H9 (cell line): ENCODE measurements around the gene NFATC1. TPM values are rescaled to one million over a fixed set of nuclear protein-coding genes. Genes with fewer than 3 reads are reported as not detected.

Source experiments
- DNase-seq: peaks from one replicate; pipeline ENCODE4 v3.0.0-alpha.2; 2017
- H2AFZ ChIP-seq: one replicate; pipeline ENCODE4 v1.6.1; 2013; ENCODE audit warnings: mild to moderate bottlenecking, low read length, control low read depth, moderate library complexity
- H2AK5ac ChIP-seq: 2 replicates; pipeline ENCODE4 v1.6.1; 2013; ENCODE audit warnings: low read length, control low read depth, mixed read lengths; ENCODE audit not compliant: insufficient read length
- H2BK120ac ChIP-seq: one replicate; pipeline ENCODE4 v1.6.1; 2013; ENCODE audit warnings: low read depth, mild to moderate bottlenecking, low read length, control low read depth, inconsistent platforms; ENCODE audit not compliant: poor library complexity, severe bottlenecking
- H2BK12ac ChIP-seq: 2 replicates; pipeline ENCODE4 v1.6.1; 2013; ENCODE audit warnings: low read length, control low read depth, mixed read lengths, low read depth; ENCODE audit not compliant: insufficient read length
- H2BK15ac ChIP-seq: 2 replicates; pipeline ENCODE4 v1.6.1; 2013; ENCODE audit warnings: low read depth, low read length, control low read depth
- H2BK20ac ChIP-seq: one replicate; pipeline ENCODE4 v1.6.1; 2013; ENCODE audit warnings: low read depth, mild to moderate bottlenecking, low read length, control low read depth, inconsistent platforms; ENCODE audit not compliant: poor library complexity, severe bottlenecking
- H2BK5ac ChIP-seq: 2 replicates; pipeline ENCODE4 v1.6.1; 2013; ENCODE audit warnings: low read length, control low read depth, mixed read lengths; ENCODE audit not compliant: insufficient read length
- H3K14ac ChIP-seq: 2 replicates; pipeline ENCODE4 v1.6.1; 2013; ENCODE audit warnings: low read length, control low read depth; ENCODE audit not compliant: insufficient read depth
- H3K18ac ChIP-seq: 2 replicates; pipeline ENCODE4 v1.6.1; 2013; ENCODE audit warnings: low read depth, mild to moderate bottlenecking, mixed read lengths, low read length, control low read depth; ENCODE audit not compliant: insufficient read length
- H3K23ac ChIP-seq: 2 replicates; pipeline ENCODE4 v1.6.1; 2013; ENCODE audit warnings: low read length, control low read depth, mixed read lengths, low read depth; ENCODE audit not compliant: insufficient read length
- H3K23me2 ChIP-seq: 2 replicates; pipeline ENCODE4 v1.6.1; 2013; ENCODE audit warnings: low read depth, mild to moderate bottlenecking, mixed read lengths, low read length, control low read depth; ENCODE audit not compliant: insufficient read length, poor library complexity, severe bottlenecking
- H3K27ac ChIP-seq: 2 replicates; pipeline ENCODE4 v1.5.1; 2013; ENCODE audit warnings: low read length, control low read depth, mixed read lengths, low read depth; ENCODE audit not compliant: insufficient read length
- H3K27me3 ChIP-seq: 2 replicates; pipeline ENCODE4 v1.6.1; 2013; ENCODE audit warnings: low read length, control low read depth, inconsistent platforms; ENCODE audit not compliant: insufficient read depth
- H3K4ac ChIP-seq: 2 replicates; pipeline ENCODE4 v1.6.1; 2013; ENCODE audit warnings: low read depth, mild to moderate bottlenecking, control low read depth, inconsistent platforms, low read length, moderate library complexity
- H3K4me1 ChIP-seq: 2 replicates; pipeline ENCODE4 v1.6.1; 2013; ENCODE audit warnings: low read length, control low read depth, inconsistent platforms; ENCODE audit not compliant: insufficient read depth
- H3K4me2 ChIP-seq: 2 replicates; pipeline ENCODE4 v1.6.1; 2013; ENCODE audit warnings: low read length, control low read depth, mixed read lengths; ENCODE audit not compliant: insufficient read length, insufficient read depth
- H3K56ac ChIP-seq: 2 replicates; pipeline ENCODE4 v1.6.1; 2013; ENCODE audit warnings: low read depth, mild to moderate bottlenecking, mixed read lengths, low read length, control low read depth; ENCODE audit not compliant: insufficient read length
- H3K79me1 ChIP-seq: 2 replicates; pipeline ENCODE4 v1.6.1; 2013; ENCODE audit warnings: low read depth, mild to moderate bottlenecking, moderate library complexity, low read length, control low read depth, inconsistent platforms; ENCODE audit not compliant: insufficient read depth, poor library complexity, severe bottlenecking
- H3K79me2 ChIP-seq: 2 replicates; pipeline ENCODE4 v1.6.1; 2013; ENCODE audit warnings: low read length, control low read depth, inconsistent platforms; ENCODE audit not compliant: insufficient read depth
- H3K9ac ChIP-seq: 2 replicates; pipeline ENCODE4 v1.6.1; 2013; ENCODE audit warnings: low read length, control low read depth, mixed read lengths; ENCODE audit not compliant: insufficient read length; ENCODE audit errors: extremely low read depth
- H3K9me3 ChIP-seq: one replicate; pipeline ENCODE4 v1.6.1; 2013; ENCODE audit warnings: low read depth, low read length, inconsistent platforms; ENCODE audit not compliant: control insufficient read depth
- H3T11ph ChIP-seq: one replicate; pipeline ENCODE4 v1.6.1; 2013; ENCODE audit warnings: mild to moderate bottlenecking, low read length, control low read depth, inconsistent platforms
- H4K20me1 ChIP-seq: one replicate; pipeline ENCODE4 v1.6.1; 2013; ENCODE audit not compliant: control insufficient read depth, insufficient read length, insufficient read depth
- H4K5ac ChIP-seq: 2 replicates; pipeline ENCODE4 v1.6.1; 2013; ENCODE audit warnings: low read depth, mild to moderate bottlenecking, mixed read lengths, low read length, control low read depth; ENCODE audit not compliant: insufficient read length
- H4K8ac ChIP-seq: replicated peaks from 2 replicates; pipeline ENCODE4 v1.6.1; 2013; ENCODE audit warnings: low read length, control low read depth, mixed read lengths, low read depth; ENCODE audit not compliant: insufficient read length
- H4K91ac ChIP-seq: 2 replicates; pipeline ENCODE4 v1.6.1; 2013; ENCODE audit warnings: low read depth, mild to moderate bottlenecking, moderate library complexity, mixed read lengths, low read length, control low read depth; ENCODE audit not compliant: insufficient read length
- H3K27ac Mint-ChIP-seq, 3 experiments: 2 replicates in 2 of 3; 3 replicates in 1 of 3; pipeline ENCODE4 v1.8.0; 2020 to 2021; ENCODE audit warnings: mixed read lengths in 3 of 3, mild to moderate bottlenecking in 1 of 3, moderate library complexity in 1 of 3
- H3K27me3 Mint-ChIP-seq: 2 replicates; pipeline ENCODE4 v1.8.0; 2021; ENCODE audit warnings: low read depth, mild to moderate bottlenecking, moderate library complexity, mixed read lengths
- H3K36me3 Mint-ChIP-seq, 3 experiments: 2 replicates in 2 of 3; 3 replicates in 1 of 3; pipeline ENCODE4 v1.8.0; 2020 to 2021; ENCODE audit warnings: low read depth in 3 of 3, mixed read lengths in 3 of 3; ENCODE audit not compliant: insufficient read depth in 1 of 3
- H3K4me1 Mint-ChIP-seq, 2 experiments: 2 replicates each; pipeline ENCODE4 v1.8.0; 2020; ENCODE audit warnings: mixed read lengths in 2 of 2
- H3K4me3 Mint-ChIP-seq, 2 experiments: 2 replicates in 1 of 2; 3 replicates in 1 of 2; pipeline ENCODE4 v1.8.0; 2020 to 2021; ENCODE audit warnings: mild to moderate bottlenecking in 2 of 2, mixed read lengths in 2 of 2, moderate library complexity in 1 of 2
- H3K9me3 Mint-ChIP-seq, 2 experiments: 2 replicates in 1 of 2; 3 replicates in 1 of 2; pipeline ENCODE4 v1.8.0; 2020; ENCODE audit warnings: mild to moderate bottlenecking in 2 of 2, mixed read lengths in 2 of 2, moderate library complexity in 1 of 2
- WGBS: extraction: QIAGEN DNeasy Blood & Tissue Kit; methylation state at CpG from one replicate; pipeline ENCODE4 v1.1.7; 2013; ENCODE audit warnings: missing lambda C conversion rate, low lambda C conversion rate, mixed read lengths; ENCODE audit not compliant: insufficient read length; ENCODE audit errors: extremely low coverage; 5-methylcytosine and 5-hydroxymethylcytosine counted together
- total RNA-seq: library from RNA; stranded (reverse); gene quantifications from 2 replicates; pipeline ENCODE4 v1.2.1, GENCODE V29; 2021
- TF ChIP-seq, protein P1 (sequence below): fragments of 200-600 bp; sonication (generic); conservative IDR thresholded peaks from 3 replicates; pipeline ENCODE4 v1.8.0; 2021; ENCODE audit warnings: antibody characterized with exemption, mild to moderate bottlenecking

The NFATC1 gene
- total RNA-seq, 1 experiment from 2014 or later, result 5.5 TPM

DNA sequence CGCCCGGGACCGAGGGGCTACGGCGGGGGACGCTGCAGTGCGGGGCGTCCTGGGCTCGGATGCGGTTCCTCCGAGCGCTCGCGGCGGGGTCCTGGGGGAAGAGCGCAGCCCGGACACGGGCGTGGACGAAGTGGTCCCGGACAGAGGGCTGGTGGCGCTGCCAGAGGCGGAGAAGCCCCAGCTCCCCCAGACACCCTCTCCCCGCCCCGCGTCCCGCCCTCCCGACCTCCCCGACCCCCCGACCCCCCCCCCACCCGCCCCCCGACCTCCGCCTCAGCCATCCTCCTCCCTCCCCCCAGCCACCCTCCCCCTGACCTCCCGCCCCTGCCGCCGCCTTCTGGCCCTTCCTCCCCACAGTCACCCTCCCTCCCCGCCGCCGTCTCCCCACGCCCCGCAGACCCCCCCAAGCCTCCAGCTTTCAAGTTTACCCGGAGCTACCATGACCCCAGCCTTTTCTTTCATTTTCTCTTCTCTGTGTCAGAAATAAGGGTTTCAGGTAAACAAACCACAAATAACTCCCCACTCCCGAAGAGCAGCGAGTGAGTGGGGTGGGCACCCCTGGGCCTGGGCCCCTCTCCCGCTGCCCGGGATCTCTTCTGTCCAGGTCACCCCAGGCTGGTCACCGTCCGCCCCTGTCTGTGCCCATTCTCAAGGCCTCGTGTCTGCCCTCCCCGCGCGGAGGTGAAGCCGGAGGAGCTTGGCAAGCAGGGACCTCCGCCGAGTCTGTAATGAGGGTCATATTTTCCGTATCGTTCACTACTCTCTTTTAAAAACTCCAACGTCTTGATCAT, 5.1 kb downstream of the NFATC1 start:
- H2BK5ac ChIP-seq, result no peak overlapping the region
- TF ChIP-seq, protein P1, sequence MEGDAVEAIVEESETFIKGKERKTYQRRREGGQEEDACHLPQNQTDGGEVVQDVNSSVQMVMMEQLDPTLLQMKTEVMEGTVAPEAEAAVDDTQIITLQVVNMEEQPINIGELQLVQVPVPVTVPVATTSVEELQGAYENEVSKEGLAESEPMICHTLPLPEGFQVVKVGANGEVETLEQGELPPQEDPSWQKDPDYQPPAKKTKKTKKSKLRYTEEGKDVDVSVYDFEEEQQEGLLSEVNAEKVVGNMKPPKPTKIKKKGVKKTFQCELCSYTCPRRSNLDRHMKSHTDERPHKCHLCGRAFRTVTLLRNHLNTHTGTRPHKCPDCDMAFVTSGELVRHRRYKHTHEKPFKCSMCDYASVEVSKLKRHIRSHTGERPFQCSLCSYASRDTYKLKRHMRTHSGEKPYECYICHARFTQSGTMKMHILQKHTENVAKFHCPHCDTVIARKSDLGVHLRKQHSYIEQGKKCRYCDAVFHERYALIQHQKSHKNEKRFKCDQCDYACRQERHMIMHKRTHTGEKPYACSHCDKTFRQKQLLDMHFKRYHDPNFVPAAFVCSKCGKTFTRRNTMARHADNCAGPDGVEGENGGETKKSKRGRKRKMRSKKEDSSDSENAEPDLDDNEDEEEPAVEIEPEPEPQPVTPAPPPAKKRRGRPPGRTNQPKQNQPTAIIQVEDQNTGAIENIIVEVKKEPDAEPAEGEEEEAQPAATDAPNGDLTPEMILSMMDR, result no peak
- H2BK15ac ChIP-seq, result no peak overlapping the region
- H2AFZ ChIP-seq, result no peak overlapping the region
- no peak for DNase-seq
- H3K4ac ChIP-seq, result no peak overlapping the region
- no peak overlapping the region for H3K27ac Mint-ChIP-seq
- no peak overlapping the region for H2AK5ac ChIP-seq
- H3K79me2 ChIP-seq, result no peaks in the 10 kb centered on the region
- H3K27me3 Mint-ChIP-seq, result peaks cover 47% of the 10 kb centered on the region
- peaks cover 5% of the 10 kb centered on the region for H3K23me2 ChIP-seq
- no peak overlapping the region for H4K91ac ChIP-seq
- H3K27ac ChIP-seq, result no peak overlapping the region
- peaks cover 0 to 19% of the 10 kb centered on the region in 2 experiments; a peak in 2 of 4 replicates for H3K4me1 Mint-ChIP-seq
- H2BK120ac ChIP-seq, result no peak overlapping the region
- no peak overlapping the region for H3K18ac ChIP-seq
- H2BK20ac ChIP-seq, result no peak overlapping the region
- H4K5ac ChIP-seq, result no peak overlapping the region
- no CpG with 5 or more reads among the region's 58 CpGs for WGBS
- H3K27me3 ChIP-seq, result peaks cover 33% of the 10 kb centered on the region
- H3K36me3 Mint-ChIP-seq, result no peaks in the 10 kb centered on the region
- no peaks in the 10 kb centered on the region for H4K20me1 ChIP-seq
- no peaks in the 10 kb centered on the region; a peak in 1 of 5 replicates for H3K9me3 Mint-ChIP-seq
- no peak overlapping the region for H3K23ac ChIP-seq
- H3K79me1 ChIP-seq, result no peaks in the 10 kb centered on the region
- H3K56ac ChIP-seq, result no peak overlapping the region
- no peak overlapping the region for H3K4me2 ChIP-seq
- H3K9ac ChIP-seq, result no peak overlapping the region
- no peak overlapping the region for H3K14ac ChIP-seq
- H4K8ac ChIP-seq, result no peak overlapping the region
- no peaks in the 10 kb centered on the region for H3K9me3 ChIP-seq
- H3T11ph ChIP-seq, result no peak overlapping the region
- H3K4me1 ChIP-seq, result no peaks in the 10 kb centered on the region
- H2BK12ac ChIP-seq, result no peak overlapping the region
- H3K4me3 Mint-ChIP-seq, result peak overlapping the region; percentile 60 to 80
